SK-MEL-5 (cell line): Measurements from ENCODE around the gene ASB8. TPM values are rescaled to one million over a fixed set of nuclear protein-coding genes. Genes with fewer than 3 reads are reported as not detected.

ENCODE experiments used
- DNase-seq: peaks from one replicate; pipeline ENCODE4 v3.0.0-alpha.2; 2016; ENCODE audit warnings: low read depth, low spot score
- in situ Hi-C: cut with HindIII; loops from 2 replicates; pipeline ENCODE4 v1.10.0; 2016; ENCODE audit warnings: low sequenced_read_pairs, high pct_unique_total_duplicates, low pct_unique_long_range_greater_than_20kb
- polyA plus RNA-seq, 2 experiments: library from polyadenylated mRNA; depleted of rRNA; stranded (reverse); fragments of >200 nt; gene quantifications; 2 replicates each; pipeline ENCODE4 v1.2.3, GENCODE V29; 2015
- total RNA-seq: library from RNA; depleted of rRNA; stranded (reverse); fragments of >200 nt; shearing (Covaris generic); gene quantifications from 2 replicates; pipeline ENCODE4 v1.2.3, GENCODE V29; 2014; rRNA removed

ASB8 gene, protein sequence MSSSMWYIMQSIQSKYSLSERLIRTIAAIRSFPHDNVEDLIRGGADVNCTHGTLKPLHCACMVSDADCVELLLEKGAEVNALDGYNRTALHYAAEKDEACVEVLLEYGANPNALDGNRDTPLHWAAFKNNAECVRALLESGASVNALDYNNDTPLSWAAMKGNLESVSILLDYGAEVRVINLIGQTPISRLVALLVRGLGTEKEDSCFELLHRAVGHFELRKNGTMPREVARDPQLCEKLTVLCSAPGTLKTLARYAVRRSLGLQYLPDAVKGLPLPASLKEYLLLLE
- total RNA-seq = 21.9 and 29.7 TPM in 2 replicates
- polyA plus RNA-seq (2015; cell fraction: cytosol; rRNA removed) = 14.3 and 23.7 TPM in 2 replicates
- polyA plus RNA-seq (2015; cell fraction: nucleus; rRNA removed) = 17.6 and 27.7 TPM in 2 replicates

GRCh38 chr12:48157018-48157888 lies at the start of gene ASB8:
Gene ASB8, minus strand, starts transcription at chr12:48157515. Its CDS starts 4,019 bp downstream, at chr12:48153496.
- DNase-seq = peak; percentile 98
- in situ Hi-C loops = no loop called here

DNA sequence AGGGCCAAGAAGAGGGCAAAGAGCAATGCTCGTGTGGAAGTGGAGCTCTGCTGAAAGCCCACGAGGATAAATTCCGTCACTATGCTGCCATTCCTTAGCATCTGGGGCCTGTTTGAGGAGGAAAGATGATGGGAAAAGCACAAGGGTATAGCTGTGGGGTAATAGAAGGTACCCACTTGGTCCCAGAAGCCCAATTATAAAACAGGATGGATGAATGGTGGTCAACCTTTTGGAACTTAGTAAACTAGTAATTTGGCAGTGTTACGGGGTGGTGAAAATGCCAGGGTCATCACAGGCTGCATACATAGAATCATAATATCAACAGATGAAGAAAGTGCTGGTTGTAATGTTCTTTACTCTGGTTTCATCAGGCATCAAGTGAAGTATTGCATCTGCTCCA lies 45.9 kb upstream of the ASB8 start, which contains the start of gene OR10AD1:
TSS of gene OR10AD1 (minus strand) at position 101 of the 400 bp plus-strand sequence. CDS start at position 101, 0 bp downstream.
- in situ Hi-C loops = no loop called here
- no peak for DNase-seq

DNA sequence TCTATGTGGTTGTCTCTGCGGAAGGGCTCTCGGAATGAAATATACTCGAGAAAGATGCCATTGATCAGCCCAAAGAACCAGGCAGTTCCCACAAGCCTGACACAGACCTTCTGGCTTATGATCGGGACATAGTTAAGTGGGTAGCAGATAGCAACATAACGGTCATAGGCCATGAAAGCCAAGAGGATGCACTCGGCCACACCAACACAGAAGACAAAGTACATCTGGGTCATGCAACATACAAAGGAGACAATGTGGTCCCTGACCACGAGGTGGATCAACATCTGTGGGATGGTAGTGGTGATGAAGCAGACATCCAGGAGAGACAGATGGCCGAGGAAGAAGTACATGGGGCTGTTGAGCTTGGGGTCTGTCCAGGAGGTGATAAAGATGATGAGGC lies 45.5 kb upstream of the ASB8 start:
- in situ Hi-C loops = no loop called here
- no peak for DNase-seq

GRCh38 chr12:48201516-48201915 lies 44.2 kb upstream of the ASB8 start:
- in situ Hi-C loops = no loop called here
- DNase-seq = no peak

- no peak for DNase-seq
- in situ Hi-C loops = no loop called here
Observed at GRCh38 chr12:48201091-48201490, 43.8 kb upstream of the ASB8 start.

GRCh38 chr12:48199774-48200221 lies 42.5 kb upstream of the ASB8 start:
- in situ Hi-C loops = no loop called here
- no peak for DNase-seq

DNA sequence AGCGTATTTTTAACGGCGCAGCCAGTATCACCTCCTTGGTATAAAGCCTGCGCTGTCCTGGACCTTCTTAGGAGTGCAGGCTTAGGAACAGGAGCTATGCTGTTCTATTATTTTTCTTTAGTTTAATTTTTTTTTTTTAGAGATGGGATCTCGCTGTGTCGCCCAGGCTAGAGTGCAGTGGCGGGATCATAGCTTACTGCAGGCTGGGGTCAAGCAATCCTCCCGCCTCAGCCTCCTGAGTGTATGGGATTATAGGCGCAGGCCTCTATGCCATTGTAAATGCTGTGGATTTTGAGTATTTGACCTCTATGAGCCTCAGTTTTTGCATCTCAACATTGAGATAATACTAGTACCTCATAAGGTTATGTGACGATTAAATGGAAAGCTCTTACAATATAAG lies 41.7 kb upstream of the ASB8 start:
- in situ Hi-C loops = no loop called here
- no peak for DNase-seq

GRCh38 chr12:48198672-48198971 lies 41.3 kb upstream of the ASB8 start:
- in situ Hi-C loops = no loop called here
- DNase-seq = no peak

DNA sequence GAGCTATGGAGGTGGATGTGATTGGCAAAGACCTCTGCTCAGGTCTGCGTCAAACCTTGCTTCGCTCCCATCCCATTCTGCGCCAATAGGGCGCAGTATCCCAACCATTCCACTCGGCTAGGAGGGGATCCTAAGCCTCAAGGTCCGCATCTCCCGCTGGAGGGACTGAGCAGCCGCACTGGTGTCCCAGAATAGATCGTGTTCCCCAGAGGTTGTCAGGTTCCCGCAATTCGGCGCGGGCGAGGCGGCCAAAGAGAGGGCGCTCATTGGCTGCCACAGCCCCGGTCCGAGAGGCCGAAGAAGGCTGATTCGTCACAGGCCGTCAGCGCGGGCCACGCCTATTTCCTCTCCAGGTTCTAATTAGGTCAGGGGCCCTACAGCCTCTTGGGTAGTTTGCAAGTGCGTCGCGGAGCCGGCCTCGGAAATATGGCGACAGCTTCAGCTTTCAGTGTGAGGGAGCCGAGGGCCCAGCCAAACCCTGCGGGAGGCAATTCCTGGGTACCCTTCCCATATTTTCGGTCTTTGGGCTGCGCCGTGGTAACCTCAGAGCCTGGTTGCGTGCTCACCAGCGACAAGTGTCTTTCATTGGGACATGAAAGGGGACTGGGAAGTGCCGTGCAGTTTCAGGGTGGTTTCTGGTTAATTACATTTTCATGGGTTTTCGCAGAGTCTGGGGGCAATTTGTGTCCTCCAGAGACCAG lies 40.8 kb upstream of the ASB8 start:
- DNase-seq = peak; percentile 86
- in situ Hi-C loops = no loop called here

- peak; percentile 61 for DNase-seq
- in situ Hi-C loops = no loop called here
Observed at GRCh38 chr12:48197549-48197970, 40.2 kb upstream of the ASB8 start.

DNA sequence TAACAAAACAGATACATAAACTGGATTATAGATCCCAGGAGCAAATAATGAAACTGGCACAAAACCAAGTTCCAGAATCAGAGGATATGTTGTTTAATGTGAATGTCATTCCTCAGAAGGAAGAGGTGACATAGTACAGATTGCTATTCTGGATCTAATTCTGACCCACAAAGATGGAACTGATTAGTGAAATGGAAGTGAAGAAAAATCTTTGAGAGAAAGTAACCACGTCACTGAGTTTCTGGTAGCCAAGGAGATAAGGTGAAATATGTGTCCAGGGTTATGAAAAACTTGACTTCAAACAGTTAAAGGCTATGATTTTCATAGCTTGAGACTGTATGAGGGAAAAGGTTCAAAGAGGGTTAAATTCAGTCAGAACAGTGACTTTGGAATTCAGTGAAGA lies 37.5 kb upstream of the ASB8 start:
- no peak for DNase-seq
- in situ Hi-C loops = no loop called here

GRCh38 chr12:48193623-48194022 lies 36.3 kb upstream of the ASB8 start:
- no peak for DNase-seq
- in situ Hi-C loops = no loop called here

GRCh38 chr12:48192861-48193260 lies 35.5 kb upstream of the ASB8 start:
- in situ Hi-C loops = no loop called here
- no peak for DNase-seq

DNA sequence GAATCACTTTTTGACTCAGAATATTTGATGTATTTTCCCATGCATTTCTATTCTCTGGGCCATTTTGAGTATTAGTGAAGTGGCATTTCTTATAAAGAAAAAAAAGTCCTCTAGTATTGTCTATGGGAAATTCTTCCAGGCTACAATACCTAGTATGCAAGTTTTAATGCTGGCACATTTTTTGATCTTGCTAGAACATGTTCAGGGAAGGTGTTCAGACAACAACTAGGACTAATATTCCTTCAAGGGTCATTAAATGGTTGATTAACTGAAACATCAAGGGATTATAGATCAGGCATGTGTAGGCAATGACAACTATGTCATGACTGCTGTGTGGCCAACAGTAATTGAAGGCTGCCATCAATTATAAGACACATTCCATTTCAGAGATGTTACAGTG lies 33.8 kb upstream of the ASB8 start:
- no peak for DNase-seq
- in situ Hi-C loops = no loop called here

DNA sequence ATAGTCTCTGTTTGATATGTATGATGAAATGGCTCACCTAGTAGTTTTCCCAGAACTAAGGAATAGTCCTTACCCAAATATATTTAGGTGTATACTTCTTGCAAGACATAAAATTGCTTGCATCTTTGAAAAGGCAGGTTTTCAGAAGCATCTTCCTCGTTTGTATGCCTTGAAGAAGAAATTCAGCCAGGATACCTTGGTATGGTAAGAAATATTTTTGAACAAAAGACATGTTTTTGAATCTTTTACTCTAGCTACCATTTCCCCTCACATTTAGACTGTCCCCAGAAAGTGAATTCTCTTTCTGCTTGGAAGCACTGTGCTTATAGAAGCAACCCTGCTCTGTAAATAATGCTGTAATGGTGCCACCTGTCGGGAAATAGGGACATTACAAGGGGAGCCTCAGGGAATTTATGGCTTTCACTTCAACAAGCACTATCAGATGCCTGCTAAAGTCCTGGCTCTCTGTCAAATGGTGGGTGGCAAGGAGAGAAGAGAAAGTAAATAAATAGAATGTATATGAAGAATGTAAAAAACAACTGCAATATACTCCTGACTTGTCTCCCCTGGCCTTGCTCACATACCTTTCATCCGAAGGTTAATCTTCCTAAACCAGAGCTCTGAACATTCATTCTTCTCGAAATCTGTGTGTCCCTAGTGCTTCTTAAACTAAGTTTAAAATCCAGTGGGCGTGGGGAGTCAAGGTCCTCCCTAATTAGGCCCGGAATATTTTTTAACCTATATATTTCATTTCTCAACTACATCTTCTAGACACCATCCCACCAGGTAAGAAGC lies 32.2 kb upstream of the ASB8 start:
- in situ Hi-C loops = no loop called here
- peak; percentile 87 for DNase-seq

GRCh38 chr12:48187916-48188695 lies 30.8 kb upstream of the ASB8 start:
- in situ Hi-C loops = no loop called here
- no peak for DNase-seq
